K562 (cell line): ENCODE data around the gene TGFA. TPM values are rescaled to one million over a fixed set of nuclear protein-coding genes. Genes with fewer than 3 reads are reported as not detected.

Experiments used
- ATAC-seq: fragments of 200-7000 bp; cut with Tn5 transposase; 3 replicates; pipeline ENCODE4 v1.9.1; 2020; ENCODE audit warnings: moderate library complexity
- BruUV-seq: library from RNA; stranded (reverse); fragments of 400-500 nt; replicated peaks from 2 replicates; lab custom pipeline; 2021; lab: Mats Ljungman, UMichigan
- CTCF ChIA-PET: fragments of 300-600 bp; formaldehyde crosslinking; extraction: SDS; loops from one replicate; lab custom pipeline; 2021; ENCODE audit warnings: low intra/inter-chr PET ratio; lab: Yijun Ruan, JAX
- POLR2A ChIA-PET: fragments of 300-600, 350-650 bp; sonication (Branson Sonifier 250); formaldehyde crosslinking; extraction: SDS; loops from one replicate; lab custom pipeline; 2021; ENCODE audit warnings: antibody characterized with exemption, inconsistent platforms; lab: Yijun Ruan, JAX
- DNase-seq, 4 experiments: peaks; one replicate each; pipeline versions ENCODE4 v3.0.0 to v3.0.0-alpha.2; 2011 to 2018; ENCODE audit warnings: low spot score in 3 of 4, mixed read lengths in 3 of 4; ENCODE audit errors: extremely low read depth in 1 of 4
- FAIRE-seq: peaks from 2 replicates; lab custom pipeline; 2011; peaks lifted over from hg19 to GRCh38; lab: Jason Lieb, UNC
- H2AFZ ChIP-seq: 2 replicates; pipeline ENCODE4 v1.6.0; 2011; ENCODE audit warnings: low read depth, low read length, control low read depth, inconsistent platforms
- H3K27ac ChIP-seq: fragments of 200-600 bp; 3 replicates; pipeline ENCODE4 v1.8.0; 2011; ENCODE audit warnings: low read depth, mild to moderate bottlenecking, control low read depth, inconsistent platforms, low read length, moderate library complexity, mixed read lengths; ENCODE audit errors: extremely low read depth
- H3K27me3 ChIP-seq, 2 experiments: fragments of 300-600 bp in 1 of 2; 2 replicates in 1 of 2; 3 replicates in 1 of 2; pipeline versions ENCODE4 v1.6.0 to v1.8.0; 2011; ENCODE audit warnings: inconsistent platforms in 2 of 2, low read length in 2 of 2, mild to moderate bottlenecking in 1 of 2, mixed read lengths in 1 of 2, moderate library complexity in 1 of 2; ENCODE audit not compliant: control insufficient read depth in 2 of 2, insufficient read depth in 2 of 2
- H3K36me3 ChIP-seq: fragments of 300-600 bp; 3 replicates; pipeline ENCODE4 v1.8.0; 2011; ENCODE audit warnings: mild to moderate bottlenecking, low read length, inconsistent platforms; ENCODE audit not compliant: control insufficient read depth, insufficient read depth
- H3K4me1 ChIP-seq, 2 experiments: fragments of 200-600 bp in 1 of 2; replicated peaks in 1 of 2; 2 replicates in 1 of 2; 3 replicates in 1 of 2; pipeline versions ENCODE4 v1.5.1 to v1.8.0; 2011; ENCODE audit warnings: inconsistent platforms in 2 of 2, low read length in 2 of 2, mild to moderate bottlenecking in 1 of 2, mixed read lengths in 1 of 2, moderate library complexity in 1 of 2; ENCODE audit not compliant: control insufficient read depth in 2 of 2, insufficient read depth in 2 of 2
- H3K4me2 ChIP-seq: 2 replicates; pipeline ENCODE4 v1.6.1; 2011; ENCODE audit warnings: low read length, control low read depth, inconsistent platforms, mixed read lengths; ENCODE audit not compliant: insufficient read depth
- H3K4me3 ChIP-seq: fragments of 200-600 bp; sonication (generic), shearing (Covaris generic); 2 replicates; pipeline ENCODE4 v1.5.1; 2016; ENCODE audit warnings: control low read depth, inconsistent platforms
- H3K79me2 ChIP-seq: fragments of 200-600 bp; 3 replicates; pipeline ENCODE4 v1.8.0; 2011; ENCODE audit warnings: low read length, inconsistent platforms; ENCODE audit not compliant: control insufficient read depth, insufficient read depth
- H3K9ac ChIP-seq, 2 experiments: 2 replicates each; pipeline versions ENCODE4 v1.6.0 to v1.6.1; 2011; ENCODE audit warnings: low read depth in 2 of 2, low read length in 2 of 2, control low read depth in 1 of 2, inconsistent platforms in 1 of 2, mild to moderate bottlenecking in 1 of 2, mixed read lengths in 1 of 2; ENCODE audit not compliant: insufficient read depth in 1 of 2
- H3K9me1 ChIP-seq: one replicate; pipeline ENCODE4 v1.6.0; 2011; ENCODE audit warnings: inconsistent platforms, mild to moderate bottlenecking, low read length, moderate library complexity; ENCODE audit not compliant: control insufficient read depth, insufficient read depth
- H3K9me3 ChIP-seq: replicated peaks from 2 replicates; pipeline ENCODE4 v1.5.1; 2011; ENCODE audit warnings: low read depth, low read length, inconsistent platforms; ENCODE audit not compliant: control insufficient read depth, insufficient read depth
- H4K20me1 ChIP-seq: replicated peaks from 2 replicates; pipeline ENCODE4 v1.6.1; 2011; ENCODE audit warnings: low read length, inconsistent platforms, mixed read lengths; ENCODE audit not compliant: control insufficient read depth, insufficient read depth
- ERF ChIP-seq: fragments of 450-650 bp; formaldehyde crosslinking; IDR thresholded peaks from 2 replicates; pipeline ENCODE4 v1.4.0; 2020; ENCODE audit warnings: mild to moderate bottlenecking, mixed read lengths
- HMG20B ChIP-seq: fragments of 250-450 bp; sonication (Bioruptor Pico); IDR thresholded peaks from 2 replicates; pipeline ENCODE4 v1.5.0; 2021; ENCODE audit warnings: mild to moderate bottlenecking
- NFIC ChIP-seq: fragments of 450-650 bp; IDR thresholded peaks from 2 replicates; pipeline ENCODE4 v1.6.1; 2017; ENCODE audit warnings: mild to moderate bottlenecking, inconsistent platforms
- ZNF174 ChIP-seq: fragments of 250-450 bp; sonication (Bioruptor Pico); IDR thresholded peaks from 2 replicates; pipeline ENCODE4 v1.4.0; 2020; ENCODE audit warnings: mild to moderate bottlenecking
- WGBS: fragments of 100-300 bp; shearing (Covaris generic); methylation state at CpG from one replicate; pipeline ENCODE4 v1.1.6; 2016; ENCODE audit warnings: low coverage, mixed read lengths; ENCODE audit not compliant: insufficient coverage; ENCODE audit errors: missing lambda C conversion rate; 5-methylcytosine and 5-hydroxymethylcytosine counted together
- in situ Hi-C: fragments of 300-500 bp; cut with MboI; formaldehyde crosslinking; loops from 4 replicates; pipeline ENCODE4 v1.15.0; 2018; ENCODE audit warnings: inconsistent platforms, mixed read lengths
- intact Hi-C: fragments of 100-400 bp; cut with micrococcal nuclease; formaldehyde crosslinking; loops from 2 replicates; pipeline ENCODE4 v1.14.2; 2022
- polyA plus RNA-seq, 8 experiments: library from polyadenylated mRNA; depleted of rRNA in 4 of 8; stranded (reverse) in 5 of 8; unstranded in 3 of 8; fragments of >200 nt; fragmentation: Nextera tagmentation in 2 of 8; fragmentation: Illumina TruSeq in 1 of 8; extraction: Ambion mirVana in 2 of 8; extraction: Trizol in 1 of 8; gene quantifications; 2 replicates each; pipeline versions ENCODE4 v1.2.1 to v1.2.3, GENCODE V29; 2011 to 2014; ENCODE audit warnings: inconsistent platforms in 1 of 8, missing spikeins in 1 of 8
- total RNA-seq, 7 experiments: library from RNA; depleted of rRNA in 6 of 7; stranded (reverse); fragments of >200 nt in 6 of 7; fragmentation: Illumina TruSeq in 2 of 7; extraction: Trizol in 2 of 7; gene quantifications; 2 replicates each; pipeline versions ENCODE4 v1.2.1 to v1.2.3, GENCODE V29; 2011 to 2021; ENCODE audit warnings: low replicate concordance in 1 of 7

Gene TGFA
- total and polyA plus RNA-seq, 9 of the 15 experiments (the other 6 are each of a cell fraction or from before 2014, with no cell fraction given), result not detected

GRCh38 chr2:70518557-70518956 is 35.1 kb downstream of the TGFA start:
- ChIA-PET POLR2A (interaction anchor here (0.8 to 0.9 kb wide), 2 partner anchors 17 to 115 kb away, joined by 3 to 4 read pairs; no protein-coding TSS in a partner anchor), CTCF (no interaction called here)
- FAIRE-seq (no peak), DNase-seq (no peak), ATAC-seq (no peak)
- Histone ChIP-seq H3K9ac (no peak overlapping the region), H3K27me3 (peaks cover 13 to 63% of the 10 kb centered on the region in 2 experiments; a peak in 4 of 5 replicates), H3K9me1 (no peaks in the 10 kb centered on the region), H3K4me1 (0 out of 5 replicates have a peak, but pooled peaks cover 0 to 2% of the 10 kb centered on the region in 2 experiments), H4K20me1 (no peaks in the 10 kb centered on the region), H3K9me3 (no peaks in the 10 kb centered on the region), H3K36me3 (no peaks in the 10 kb centered on the region), H3K27ac (no peak overlapping the region), H3K4me2 (no peak overlapping the region), H2AFZ (no peak overlapping the region), H3K4me3 (no peak overlapping the region), H3K79me2 (no peaks in the 10 kb centered on the region)
- in situ Hi-C loops (no loop called here), intact Hi-C loops (no loop called here)
- 0% methylated on average over 1 of the region's 1 CpG for WGBS
- no peak for TF ChIP-seq ZNF174 (CRISPR knock-in tag)
- no peak for TF ChIP-seq NFIC
- no peak for TF ChIP-seq ERF (CRISPR knock-in tag)
- no TSS peak for BruUV-seq

GRCh38 chr2:70517804-70518203 is 35.8 kb downstream of the TGFA start:
- no peak for FAIRE-seq
- intact Hi-C loops, result no loop called here
- POLR2A ChIA-PET, result interaction anchor here (0.8 to 0.9 kb wide), 3 partner anchors 16 to 114 kb away, joined by 3 to 4 read pairs (median 3); no protein-coding TSS in a partner anchor

More at GRCh38 chr2:70517804-70518203, 35.8 kb downstream of the TGFA start:
- Histone ChIP-seq H3K4me1 (0 out of 5 replicates have a peak, but pooled peaks cover 0 to 2% of the 10 kb centered on the region in 2 experiments), H4K20me1 (no peaks in the 10 kb centered on the region), H3K9me1 (no peaks in the 10 kb centered on the region), H3K27me3 (peaks cover 8 to 65% of the 10 kb centered on the region in 2 experiments), H3K27ac (no peak overlapping the region), H2AFZ (no peak overlapping the region), H3K9me3 (no peaks in the 10 kb centered on the region), H3K4me3 (no peak overlapping the region), H3K9ac (peak overlapping the region in 1 of 2 experiments; percentile 21; a peak in 1 of 4 replicates), H3K4me2 (no peak overlapping the region), H3K36me3 (no peaks in the 10 kb centered on the region), H3K79me2 (no peaks in the 10 kb centered on the region)
- in situ Hi-C loops, result no loop called here
- no peak for TF ChIP-seq HMG20B (CRISPR knock-in tag)
- ATAC-seq, result no peak
- 0% methylated on average over 7 of the region's 7 CpGs for WGBS
- CTCF ChIA-PET, result interaction anchor here (0.6 kb wide), 1 partner anchor 212 kb away, joined by 4 read pairs; no protein-coding TSS in a partner anchor
- no peak for DNase-seq
- no TSS peak for BruUV-seq
